Endothelial cell of umbilical vein (primary cell): ENCODE results near the gene CMTR1. TPM values are rescaled to one million over a fixed set of nuclear protein-coding genes. Genes with fewer than 3 reads are reported as not detected.

Source experiments
- BruUV-seq: library from RNA; stranded (reverse); fragments of 400-500 nt; replicated peaks from 2 replicates; lab custom pipeline; 2021; lab: Mats Ljungman, UMichigan
- CTCF ChIA-PET: fragments of 300-600, 350-600 bp; sonication (Branson Sonifier 250); formaldehyde crosslinking; loops from one replicate; lab custom pipeline; 2021; ENCODE audit warnings: antibody characterized with exemption, inconsistent platforms; lab: Charles Lee
- POLR2A ChIA-PET: fragments of 300-600, 350-600 bp; sonication (Branson Sonifier 250); formaldehyde crosslinking; loops from one replicate; lab custom pipeline; 2021; ENCODE audit warnings: antibody characterized with exemption, inconsistent platforms; lab: Charles Lee
- DNase-seq: peaks from one replicate; pipeline ENCODE4 v3.0.0-alpha.2; 2011; ENCODE audit warnings: low read depth, low spot score
- FAIRE-seq: peaks from 2 replicates; lab custom pipeline; 2011; peaks lifted over from hg19 to GRCh38; lab: Jason Lieb, UNC
- H2AFZ ChIP-seq: 2 replicates; pipeline ENCODE4 v1.6.0; 2012; ENCODE audit warnings: low read depth, low read length, control low read depth, inconsistent platforms
- H3K27ac ChIP-seq: 2 replicates; pipeline ENCODE4 v1.5.1; 2011; ENCODE audit warnings: low read depth, mild to moderate bottlenecking, control low read depth, low read length, moderate library complexity; ENCODE audit not compliant: insufficient read depth
- H3K27me3 ChIP-seq, 2 experiments: 2 replicates each; pipeline versions ENCODE4 v1.6.0 to v1.6.1; 2011; ENCODE audit warnings: low read length in 2 of 2, mixed read lengths in 1 of 2; ENCODE audit not compliant: control insufficient read depth in 2 of 2, insufficient read depth in 2 of 2
- H3K36me3 ChIP-seq, 2 experiments: 2 replicates in 1 of 2; 3 replicates in 1 of 2; pipeline ENCODE4 v1.5.1; 2011; ENCODE audit warnings: low read length in 2 of 2, mild to moderate bottlenecking in 1 of 2, moderate library complexity in 1 of 2; ENCODE audit not compliant: control insufficient read depth in 2 of 2, insufficient read depth in 2 of 2; ENCODE audit errors: extremely low read depth in 1 of 2
- H3K4me1 ChIP-seq: 3 replicates; pipeline ENCODE4 v1.5.1; 2011; ENCODE audit warnings: mild to moderate bottlenecking, low read length; ENCODE audit not compliant: control insufficient read depth, insufficient read depth; ENCODE audit errors: extremely low read depth
- H3K4me2 ChIP-seq: 2 replicates; pipeline ENCODE4 v1.6.1; 2011; ENCODE audit warnings: low read length, control low read depth, mixed read lengths; ENCODE audit not compliant: insufficient read depth
- H3K4me3 ChIP-seq, 3 experiments: fragments of 200-600 bp in 1 of 3; sonication (generic), shearing (Covaris generic) in 1 of 3; replicated peaks in 1 of 3; 2 replicates each; pipeline ENCODE4 v1.5.1; 2011 to 2016; ENCODE audit warnings: control low read depth in 3 of 3, low read length in 3 of 3, mild to moderate bottlenecking in 2 of 3, inconsistent platforms in 1 of 3, low read depth in 1 of 3, moderate library complexity in 1 of 3; ENCODE audit not compliant: insufficient read depth in 1 of 3
- H3K79me2 ChIP-seq: 2 replicates; pipeline ENCODE4 v1.6.0; 2012; ENCODE audit warnings: low read length, inconsistent platforms; ENCODE audit not compliant: control insufficient read depth, insufficient read depth
- H3K9ac ChIP-seq: replicated peaks from 2 replicates; pipeline ENCODE3; 2011; ENCODE audit warnings: low read length, control low read depth; ENCODE audit not compliant: insufficient read depth; ENCODE audit errors: extremely low read depth
- H3K9me1 ChIP-seq: replicated peaks from 3 replicates; pipeline ENCODE4 v1.6.0; 2011; ENCODE audit warnings: mild to moderate bottlenecking, low read length; ENCODE audit not compliant: control insufficient read depth, insufficient read depth; ENCODE audit errors: extremely low read depth
- H3K9me3 ChIP-seq: replicated peaks from 2 replicates; pipeline ENCODE4 v1.5.1; 2012; ENCODE audit warnings: low read length, inconsistent platforms; ENCODE audit not compliant: control insufficient read depth, insufficient read depth
- H4K20me1 ChIP-seq: replicated peaks from 2 replicates; pipeline ENCODE3; 2011; ENCODE audit warnings: mild to moderate bottlenecking, low read length; ENCODE audit not compliant: control insufficient read depth, insufficient read depth; ENCODE audit errors: extremely low read depth
- EZH2 ChIP-seq: IDR thresholded peaks from 2 replicates; pipeline ENCODE4 v1.6.1; 2012; ENCODE audit warnings: borderline replicate concordance, low read depth, mild to moderate bottlenecking, moderate library complexity, low read length, inconsistent platforms; ENCODE audit not compliant: severe bottlenecking
- FOS ChIP-seq: IDR thresholded peaks from 2 replicates; pipeline ENCODE4 v1.6.1; 2011; ENCODE audit warnings: mild to moderate bottlenecking, low read length, moderate library complexity, borderline replicate concordance; ENCODE audit not compliant: insufficient read depth
- GATA2 ChIP-seq: IDR thresholded peaks from 2 replicates; pipeline ENCODE4 v1.7.0; 2011; ENCODE audit warnings: low read depth, mild to moderate bottlenecking, moderate library complexity, mixed read lengths, low read length; ENCODE audit not compliant: insufficient read length, insufficient read depth
- JUN ChIP-seq: IDR thresholded peaks from 2 replicates; pipeline ENCODE4 v1.6.1; 2011; ENCODE audit warnings: borderline replicate concordance, low read depth; ENCODE audit not compliant: insufficient read length, insufficient read depth
- MYC ChIP-seq: IDR thresholded peaks from one replicate; pipeline ENCODE4 v1.6.1; 2011; ENCODE audit warnings: mild to moderate bottlenecking, low read depth, low read length
- POLR2A ChIP-seq: IDR thresholded peaks from 2 replicates; pipeline ENCODE4 v1.6.1; 2012; ENCODE audit warnings: low read depth, mild to moderate bottlenecking, control low read depth, low read length
- POLR2AphosphoS5 ChIP-seq: IDR thresholded peaks from 2 replicates; pipeline ENCODE4 v1.6.1; 2012; ENCODE audit warnings: low read depth, mild to moderate bottlenecking, control low read depth, low read length, moderate library complexity; ENCODE audit not compliant: insufficient read depth
- dilution Hi-C: fragments of 300-500 bp; cut with MboI; formaldehyde crosslinking; loops from one replicate; pipeline ENCODE4 v1.15.0; 2019; ENCODE audit warnings: low sequenced_read_pairs; ENCODE audit not compliant: extremely low pct_ligation_motif_present
- intact Hi-C: fragments of 100-400 bp; cut with micrococcal nuclease; formaldehyde crosslinking; loops from one replicate; pipeline ENCODE4 v1.10.0; 2022
- polyA plus RNA-seq, 4 experiments: library from polyadenylated mRNA; depleted of rRNA in 3 of 4; stranded (reverse) in 3 of 4; unstranded in 1 of 4; fragments of >200 nt; gene quantifications; 2 replicates each; pipeline versions ENCODE4 v1.2.1 to v1.2.3, GENCODE V29; 2011 to 2012; ENCODE audit warnings: missing spikeins in 1 of 4
- total RNA-seq: library from RNA; stranded (reverse); gene quantifications from 2 replicates; pipeline ENCODE4 v1.2.3, GENCODE V29; 2021
- TF ChIP-seq, protein P1 (sequence below): IDR thresholded peaks from 2 replicates; pipeline ENCODE4 v1.6.1; 2011; ENCODE audit not compliant: insufficient read depth, insufficient read length
- TF ChIP-seq, protein P2 (sequence below), 2 donors: IDR thresholded peaks; 1 replicate in 1 of 2; 2 replicates in 1 of 2; pipeline ENCODE4 v1.5.1; 2011; ENCODE audit warnings: low read length in 2 of 2, mild to moderate bottlenecking in 2 of 2, moderate library complexity in 2 of 2, control low read depth in 1 of 2, inconsistent platforms in 1 of 2, low read depth in 1 of 2; ENCODE audit not compliant: insufficient read depth in 1 of 2; ENCODE audit errors: extremely low read depth in 1 of 2

Gene CMTR1
- total and polyA plus RNA-seq, 2 donors (not counting 3 experiments of a cell fraction or from before 2014, with no cell fraction given), result 19.5 to 38.0 TPM

DNA sequence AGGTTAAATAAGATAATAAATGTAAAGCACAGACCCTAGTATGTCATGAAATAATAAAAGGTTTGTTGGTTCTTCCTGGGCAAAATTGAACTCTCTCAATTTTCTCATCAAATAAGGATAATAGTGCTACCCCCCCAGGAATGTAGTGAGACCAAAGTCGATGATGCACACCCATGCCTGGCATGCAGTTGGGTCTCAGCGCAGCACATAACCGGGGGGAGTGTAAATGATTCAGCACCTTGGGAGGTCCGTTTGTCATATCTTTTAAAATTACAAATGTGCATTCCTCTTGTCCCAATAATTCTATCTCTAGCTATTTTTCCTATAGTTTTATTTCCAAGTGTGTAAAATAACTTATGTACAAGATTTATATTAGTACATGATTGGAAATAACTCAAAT is 98.0 kb downstream of the CMTR1 start:
- Histone ChIP-seq H3K9me1 (no peaks in the 10 kb centered on the region), H3K4me2 (no peak overlapping the region), H3K27me3 (peaks cover 50 to 65% of the 10 kb centered on the region in 2 experiments), H2AFZ (no peak overlapping the region), H3K36me3 (no peaks in the 10 kb centered on the region), H4K20me1 (no peaks in the 10 kb centered on the region), H3K27ac (no peak overlapping the region), H3K79me2 (no peaks in the 10 kb centered on the region), H3K9ac (no peak overlapping the region), H3K9me3 (no peaks in the 10 kb centered on the region), H3K4me1 (peaks cover 5% of the 10 kb centered on the region), H3K4me3 (no peak overlapping the region)
- dilution Hi-C loops (no loop called here), intact Hi-C loops (no loop called here)
- no TSS peak for BruUV-seq
- CTCF ChIA-PET, result interaction anchor here (1.3 to 1.4 kb wide), 2 partner anchors 17 to 35 kb away, joined by 3 to 6 read pairs; no protein-coding TSS in a partner anchor
- TF ChIP-seq, protein P1, sequence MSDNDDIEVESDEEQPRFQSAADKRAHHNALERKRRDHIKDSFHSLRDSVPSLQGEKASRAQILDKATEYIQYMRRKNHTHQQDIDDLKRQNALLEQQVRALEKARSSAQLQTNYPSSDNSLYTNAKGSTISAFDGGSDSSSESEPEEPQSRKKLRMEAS, result no peak
- TF ChIP-seq EZH2, result no peak
- TF ChIP-seq, protein P2, sequence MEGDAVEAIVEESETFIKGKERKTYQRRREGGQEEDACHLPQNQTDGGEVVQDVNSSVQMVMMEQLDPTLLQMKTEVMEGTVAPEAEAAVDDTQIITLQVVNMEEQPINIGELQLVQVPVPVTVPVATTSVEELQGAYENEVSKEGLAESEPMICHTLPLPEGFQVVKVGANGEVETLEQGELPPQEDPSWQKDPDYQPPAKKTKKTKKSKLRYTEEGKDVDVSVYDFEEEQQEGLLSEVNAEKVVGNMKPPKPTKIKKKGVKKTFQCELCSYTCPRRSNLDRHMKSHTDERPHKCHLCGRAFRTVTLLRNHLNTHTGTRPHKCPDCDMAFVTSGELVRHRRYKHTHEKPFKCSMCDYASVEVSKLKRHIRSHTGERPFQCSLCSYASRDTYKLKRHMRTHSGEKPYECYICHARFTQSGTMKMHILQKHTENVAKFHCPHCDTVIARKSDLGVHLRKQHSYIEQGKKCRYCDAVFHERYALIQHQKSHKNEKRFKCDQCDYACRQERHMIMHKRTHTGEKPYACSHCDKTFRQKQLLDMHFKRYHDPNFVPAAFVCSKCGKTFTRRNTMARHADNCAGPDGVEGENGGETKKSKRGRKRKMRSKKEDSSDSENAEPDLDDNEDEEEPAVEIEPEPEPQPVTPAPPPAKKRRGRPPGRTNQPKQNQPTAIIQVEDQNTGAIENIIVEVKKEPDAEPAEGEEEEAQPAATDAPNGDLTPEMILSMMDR (IDR thresholded peaks at IDR 0.05; ENCODE audit: extremely low read depth in 1 of 2, insufficient read depth in 1 of 2, low read depth in 1 of 2, low read length in 2 of 2), result no peak
- TF ChIP-seq FOS, result no peak
- TF ChIP-seq POLR2A, result no peak
- TF ChIP-seq JUN, result no peak
- no peak for TF ChIP-seq MYC
- TF ChIP-seq GATA2, result no peak
- no peak for TF ChIP-seq POLR2AphosphoS5
- DNase-seq (no peak), FAIRE-seq (no peak)
- POLR2A ChIA-PET, result no interaction called here

Other genes starting within 250 kb of the CMTR1 start
- 12.7 and 13.6 TPM in 2 replicates for gene TBC1D22B, start 175.4 kb upstream of the CMTR1 start, total RNA-seq
- gene TBC1D22B, start 175.4 kb upstream of the CMTR1 start, polyA plus RNA-seq, result 11.1 and 13.1 TPM in 2 replicates
- 6.5 and 6.8 TPM in 2 replicates for gene TMEM217, start 175.1 kb upstream of the CMTR1 start, total RNA-seq
- 15.8 and 27.5 TPM in 2 replicates for gene TMEM217, start 175.1 kb upstream of the CMTR1 start, polyA plus RNA-seq
- 26.2 and 27.3 TPM in 2 replicates for gene RNF8, start 79.2 kb upstream of the CMTR1 start, total RNA-seq
- gene RNF8, start 79.2 kb upstream of the CMTR1 start, polyA plus RNA-seq, result 11.3 and 16.6 TPM in 2 replicates
- gene CCDC167, start 66.7 kb downstream of the CMTR1 start, total RNA-seq, result 46.6 and 52.7 TPM in 2 replicates
- 84.8 and 105 TPM in 2 replicates for gene CCDC167, start 66.7 kb downstream of the CMTR1 start, polyA plus RNA-seq